ENCODE measurements around the gene PRICKLE2.

PRICKLE2 gene

DNA sequence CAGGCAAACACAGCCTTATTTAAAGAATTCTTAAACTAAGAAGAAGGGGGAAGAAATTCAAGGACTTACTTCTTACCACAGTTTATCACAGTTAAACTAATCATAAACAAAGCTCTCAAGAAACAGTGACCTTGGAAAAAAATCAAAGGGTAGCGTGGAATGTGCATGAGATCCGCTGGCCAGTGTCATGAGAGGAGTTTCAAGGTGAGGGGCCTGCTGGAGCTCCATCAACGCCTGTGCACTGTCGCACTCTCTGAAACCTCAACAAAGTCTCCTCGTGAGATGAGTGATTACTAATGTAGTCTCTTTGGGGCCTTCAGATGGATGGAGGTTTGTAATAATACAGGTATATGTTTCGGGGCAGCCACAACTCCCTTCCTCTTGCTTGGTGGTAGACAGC is 28.4 kb upstream of the PRICKLE2 start:
- H3K4me3 ChIP-seq (ENCODE audit: low read depth, low read length), result no peak overlapping the region
- TF ChIP-seq, protein P1, sequence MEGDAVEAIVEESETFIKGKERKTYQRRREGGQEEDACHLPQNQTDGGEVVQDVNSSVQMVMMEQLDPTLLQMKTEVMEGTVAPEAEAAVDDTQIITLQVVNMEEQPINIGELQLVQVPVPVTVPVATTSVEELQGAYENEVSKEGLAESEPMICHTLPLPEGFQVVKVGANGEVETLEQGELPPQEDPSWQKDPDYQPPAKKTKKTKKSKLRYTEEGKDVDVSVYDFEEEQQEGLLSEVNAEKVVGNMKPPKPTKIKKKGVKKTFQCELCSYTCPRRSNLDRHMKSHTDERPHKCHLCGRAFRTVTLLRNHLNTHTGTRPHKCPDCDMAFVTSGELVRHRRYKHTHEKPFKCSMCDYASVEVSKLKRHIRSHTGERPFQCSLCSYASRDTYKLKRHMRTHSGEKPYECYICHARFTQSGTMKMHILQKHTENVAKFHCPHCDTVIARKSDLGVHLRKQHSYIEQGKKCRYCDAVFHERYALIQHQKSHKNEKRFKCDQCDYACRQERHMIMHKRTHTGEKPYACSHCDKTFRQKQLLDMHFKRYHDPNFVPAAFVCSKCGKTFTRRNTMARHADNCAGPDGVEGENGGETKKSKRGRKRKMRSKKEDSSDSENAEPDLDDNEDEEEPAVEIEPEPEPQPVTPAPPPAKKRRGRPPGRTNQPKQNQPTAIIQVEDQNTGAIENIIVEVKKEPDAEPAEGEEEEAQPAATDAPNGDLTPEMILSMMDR (IDR thresholded peaks at IDR 0.05; ENCODE audit: control insufficient read depth, extremely low read depth, insufficient read depth), result no peak
- DNase-seq (ENCODE audit: low read depth), result no peak

DNA sequence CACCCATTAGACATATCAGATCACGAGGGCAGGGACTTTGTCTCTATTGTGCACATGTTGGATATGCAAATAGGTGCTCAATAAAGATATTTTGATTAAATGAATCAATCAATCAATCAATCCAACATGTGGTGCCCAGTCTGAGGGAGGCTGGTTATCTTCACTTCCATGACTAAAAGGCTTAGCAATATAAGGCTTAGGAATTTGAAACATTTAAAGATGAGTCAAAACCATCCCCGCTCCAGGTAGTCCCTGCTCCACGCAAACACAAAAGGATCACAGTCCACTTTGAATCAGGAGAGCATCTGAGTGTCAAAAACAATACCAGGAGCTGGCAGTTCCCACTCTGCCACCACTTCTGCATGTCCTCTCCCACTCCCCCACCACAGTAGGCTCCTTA is 25.8 kb upstream of the PRICKLE2 start:
- TF ChIP-seq, protein P1 (IDR thresholded peaks at IDR 0.05; ENCODE audit: control insufficient read depth, extremely low read depth, insufficient read depth), result no peak
- no peak for DNase-seq (ENCODE audit: low read depth)
- no peak overlapping the region for H3K4me3 ChIP-seq (ENCODE audit: low read depth, low read length)

DNA sequence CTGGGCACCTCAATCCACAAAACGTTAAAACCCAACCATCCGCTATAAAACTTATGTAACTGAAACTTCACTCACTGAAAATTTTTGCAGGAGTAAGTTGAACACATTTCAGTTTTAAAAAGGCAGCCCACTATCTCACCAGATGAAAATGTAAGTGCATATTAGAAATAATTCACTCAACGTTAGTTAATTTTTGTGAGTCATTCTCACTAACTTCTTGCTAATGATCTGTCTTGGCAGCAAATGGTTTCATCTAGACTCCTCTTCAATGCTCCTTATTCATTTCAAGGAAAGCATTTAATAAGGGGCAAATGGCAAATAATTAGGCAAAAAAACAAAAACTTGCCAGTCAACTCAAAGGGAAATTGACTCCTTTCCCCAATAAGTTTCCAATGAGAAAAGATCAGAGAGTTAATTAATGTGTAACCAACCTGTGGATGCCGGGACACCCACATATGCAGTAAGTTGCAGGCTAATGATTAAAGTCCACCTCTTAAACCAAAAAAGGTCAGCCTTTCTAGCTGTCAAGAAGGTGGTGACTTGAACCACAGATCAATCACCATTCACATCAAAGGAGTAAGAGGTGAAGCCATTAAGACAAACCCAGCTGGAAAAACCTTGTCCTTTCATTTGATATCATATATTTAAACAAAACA is 22.9 kb upstream of the PRICKLE2 start:
- no peak overlapping the region for H3K4me3 ChIP-seq (ENCODE audit: low read depth, low read length)

DNA sequence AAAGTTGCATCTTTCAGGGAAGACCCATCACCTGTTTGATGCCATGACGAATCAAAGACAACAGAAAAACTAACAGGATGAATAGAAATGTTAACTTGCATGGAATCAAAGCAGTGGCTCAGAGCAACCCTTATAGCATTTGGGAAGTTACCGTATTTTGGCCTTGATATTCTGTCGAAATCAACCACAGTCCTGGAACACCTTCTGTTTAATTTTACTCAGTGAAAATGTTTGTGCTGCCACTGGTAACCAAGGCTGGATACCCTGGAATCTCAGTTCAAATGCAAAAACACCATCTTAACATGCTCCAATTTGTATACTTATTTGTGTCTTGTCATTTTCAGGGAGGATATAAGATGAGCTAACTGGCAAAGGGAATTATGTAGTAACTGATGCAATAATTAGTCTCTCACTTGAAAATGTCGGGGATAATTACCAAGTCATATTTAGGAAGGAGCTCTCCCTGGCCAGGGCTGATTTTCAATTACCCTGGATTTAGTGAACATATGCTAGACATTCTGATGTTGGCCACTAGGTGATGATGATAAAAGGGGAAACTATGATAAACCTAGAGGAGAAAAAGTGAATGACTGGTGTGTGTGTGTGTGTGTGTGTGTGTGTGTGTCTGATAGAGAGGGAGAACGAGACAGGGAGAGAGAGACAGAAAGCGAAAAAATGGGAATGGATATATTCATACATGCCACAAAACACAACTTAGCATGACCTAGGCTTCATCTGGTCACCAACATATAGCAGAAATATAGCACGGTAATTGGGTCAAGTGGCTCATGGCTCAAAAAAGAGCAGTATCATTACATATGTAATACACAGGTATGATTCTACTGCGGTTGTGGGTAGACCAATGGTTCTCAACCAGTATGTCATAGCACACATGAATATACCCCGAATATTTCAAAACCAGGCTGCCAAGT is 19.0 kb upstream of the PRICKLE2 start:
- TF ChIP-seq, protein P1 (IDR thresholded peaks at IDR 0.05; ENCODE audit: control insufficient read depth, extremely low read depth, insufficient read depth), result peak; percentile 46
- no peak for DNase-seq (ENCODE audit: low read depth)
- H3K4me3 ChIP-seq (ENCODE audit: low read depth, low read length), result no peak overlapping the region

More for the DNA sequence above, 22.9 kb upstream of the PRICKLE2 start:
- TF ChIP-seq, protein P1 (IDR thresholded peaks at IDR 0.05; ENCODE audit: control insufficient read depth, extremely low read depth, insufficient read depth), result no peak
- no peak for DNase-seq (ENCODE audit: low read depth)

DNA sequence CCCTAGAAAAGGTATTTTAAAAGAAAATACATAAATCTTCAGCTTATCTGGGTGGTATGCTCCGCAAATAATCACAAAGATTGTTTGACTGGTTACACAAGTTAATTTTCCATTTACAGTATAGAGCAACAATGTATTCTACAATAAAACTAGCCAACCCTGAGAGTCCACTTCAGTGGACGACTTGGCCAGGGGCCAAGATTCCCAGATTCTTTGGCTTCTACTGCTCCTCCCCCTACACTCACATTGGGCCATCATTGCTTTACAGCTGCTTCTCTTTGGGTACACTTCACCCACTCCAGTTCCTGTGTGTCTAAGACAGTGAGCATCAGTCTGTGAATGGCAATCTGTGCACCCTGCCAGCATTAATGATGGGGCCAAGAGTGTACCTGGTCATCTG is 17.2 kb upstream of the PRICKLE2 start:
- DNase-seq (ENCODE audit: low read depth), result no peak
- no peak overlapping the region for H3K4me3 ChIP-seq (ENCODE audit: low read depth, low read length)
- TF ChIP-seq, protein P1 (IDR thresholded peaks at IDR 0.05; ENCODE audit: control insufficient read depth, extremely low read depth, insufficient read depth), result no peak

DNA sequence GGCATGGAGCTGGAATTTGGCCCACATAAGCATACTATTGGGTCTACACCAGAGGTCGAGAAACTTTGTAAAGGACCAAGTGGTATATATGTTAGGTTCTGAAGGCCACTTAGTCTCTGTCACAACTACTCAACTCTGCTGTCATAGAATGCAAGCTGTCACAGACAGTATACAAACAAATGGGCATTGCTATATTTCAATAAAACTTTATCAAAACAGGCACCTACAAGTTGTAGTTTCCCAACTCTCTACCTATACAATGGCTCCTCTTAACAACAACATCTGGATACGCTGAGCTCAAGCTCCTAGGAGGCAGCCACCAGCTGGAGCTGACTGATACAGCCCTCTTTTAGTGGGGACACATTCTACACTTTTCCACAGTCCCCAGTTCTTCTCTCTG is 15.7 kb upstream of the PRICKLE2 start:
- TF ChIP-seq, protein P1 (IDR thresholded peaks at IDR 0.05; ENCODE audit: control insufficient read depth, extremely low read depth, insufficient read depth), result no peak
- H3K4me3 ChIP-seq (ENCODE audit: low read depth, low read length), result no peak overlapping the region
- DNase-seq (ENCODE audit: low read depth), result no peak

Measured in LNCaP clone FGC (cell line).